GM21423 (cell line): ENCODE measurements around the gene MAEA.

Source experiments
- ATAC-seq: cut with Tn5 transposase; IDR thresholded peaks from one replicate; pipeline ENCODE4 v1.9.1; 2021; ENCODE audit warnings: mild to moderate bottlenecking, moderate library complexity; ENCODE audit not compliant: unreplicated experiment

Gene MAEA

GRCh38 chr4:1289207-1290164 is at the start of gene MAEA:
TSS of gene MAEA (plus strand) at chr4:1289891. CDS start at chr4:1289914, 23 bp downstream.
- peak; percentile 92 for ATAC-seq

- ATAC-seq: no peak
Measured at GRCh38 chr4:1239950-1240307, 49.8 kb upstream of the MAEA start.

GRCh38 chr4:1240721-1241465 is 48.8 kb upstream of the MAEA start:
- ATAC-seq: no peak

- ATAC-seq: no peak
Measured at GRCh38 chr4:1241466-1241935, 48.2 kb upstream of the MAEA start.

GRCh38 chr4:1241936-1242505 is 47.7 kb upstream of the MAEA start:
- ATAC-seq: no peak

- no peak for ATAC-seq
Measured at GRCh38 chr4:1242506-1243450, 46.9 kb upstream of the MAEA start.

- no peak for ATAC-seq
Measured at GRCh38 chr4:1243451-1244080, 46.1 kb upstream of the MAEA start.

- no peak for ATAC-seq
Measured at GRCh38 chr4:1244081-1244977, 45.4 kb upstream of the MAEA start.

GRCh38 chr4:1244978-1245471 is 44.7 kb upstream of the MAEA start:
- no peak for ATAC-seq

GRCh38 chr4:1245481-1246051 is 44.1 kb upstream of the MAEA start:
- ATAC-seq: no peak

- no peak for ATAC-seq
Measured at GRCh38 chr4:1246111-1246881, 43.4 kb upstream of the MAEA start.

GRCh38 chr4:1246901-1247863 is 42.5 kb upstream of the MAEA start:
- no peak for ATAC-seq

- ATAC-seq: peak; percentile 9
Measured at GRCh38 chr4:1247864-1248244, 41.8 kb upstream of the MAEA start.

GRCh38 chr4:1248245-1249147 is 41.2 kb upstream of the MAEA start, which contains the start of gene CTBP1:
TSS of gene CTBP1 (minus strand) at chr4:1249130. CDS start at chr4:1241331, 7,799 bp downstream.
- peak; percentile 46 for ATAC-seq

GRCh38 chr4:1249148-1249730 is 40.5 kb upstream of the MAEA start:
- peak; percentile 51 for ATAC-seq
